K562 (cell line): Measurements from ENCODE around the gene ST6GAL1.

ENCODE experiments used
- CHD2 ChIP-seq: IDR thresholded peaks from 2 replicates; pipeline ENCODE4 v1.6.1; 2011; ENCODE audit warnings: low read depth, low read length
- FOXJ3 ChIP-seq: sonication (generic); formaldehyde crosslinking; IDR thresholded peaks from 2 replicates; pipeline ENCODE4 v1.4.0; 2020; ENCODE audit warnings: mild to moderate bottlenecking, missing genetic modification reagents
- NONO ChIP-seq, 2 experiments: fragments of 200-400 bp in 1 of 2; fragments of 450-650 bp in 1 of 2; formaldehyde crosslinking in 1 of 2; IDR thresholded peaks; 2 replicates each; pipeline ENCODE4 v1.6.1; 2017; ENCODE audit warnings: low read depth in 2 of 2, mild to moderate bottlenecking in 2 of 2, moderate library complexity in 2 of 2, low read length in 1 of 2
- SAFB2 ChIP-seq: fragments of 200-400 bp; formaldehyde crosslinking; IDR thresholded peaks from 2 replicates; pipeline ENCODE4 v1.6.1; 2018; ENCODE audit warnings: borderline replicate concordance, low read length, low read depth, moderate library complexity; ENCODE audit not compliant: severe bottlenecking
- SRF ChIP-seq, 2 experiments: fragments of 250-450, 450-650 bp in 1 of 2; sonication (Bioruptor Pico) in 1 of 2; sonication (generic) in 1 of 2; formaldehyde crosslinking; IDR thresholded peaks; 2 replicates each; pipeline versions ENCODE4 v1.5.0 to v1.5.1; 2020 to 2022; ENCODE audit warnings: mild to moderate bottlenecking in 1 of 2, missing genetic modification reagents in 1 of 2
- TF ChIP-seq, protein P1 (sequence below), 2 experiments: fragments of 450-650 bp; formaldehyde crosslinking in 1 of 2; IDR thresholded peaks; 2 replicates each; pipeline versions ENCODE4 v1.4.0 to v1.6.1; 2014 to 2020; ENCODE audit warnings: mild to moderate bottlenecking in 2 of 2, borderline replicate concordance in 1 of 2, low read depth in 1 of 2
- TF ChIP-seq, protein P2 (sequence below), 3 experiments: IDR thresholded peaks in 2 of 3; conservative IDR thresholded peaks in 1 of 3; 2 replicates each; pipeline ENCODE4 v1.5.1; 2011 to 2012; ENCODE audit warnings: low read length in 3 of 3, mild to moderate bottlenecking in 3 of 3, control low read depth in 2 of 3, improper control_type of control experiment in 1 of 3, inconsistent platforms in 1 of 3, low read depth in 1 of 3, mixed read lengths in 1 of 3, moderate library complexity in 1 of 3; ENCODE audit not compliant: insufficient read depth in 2 of 3

DNA sequence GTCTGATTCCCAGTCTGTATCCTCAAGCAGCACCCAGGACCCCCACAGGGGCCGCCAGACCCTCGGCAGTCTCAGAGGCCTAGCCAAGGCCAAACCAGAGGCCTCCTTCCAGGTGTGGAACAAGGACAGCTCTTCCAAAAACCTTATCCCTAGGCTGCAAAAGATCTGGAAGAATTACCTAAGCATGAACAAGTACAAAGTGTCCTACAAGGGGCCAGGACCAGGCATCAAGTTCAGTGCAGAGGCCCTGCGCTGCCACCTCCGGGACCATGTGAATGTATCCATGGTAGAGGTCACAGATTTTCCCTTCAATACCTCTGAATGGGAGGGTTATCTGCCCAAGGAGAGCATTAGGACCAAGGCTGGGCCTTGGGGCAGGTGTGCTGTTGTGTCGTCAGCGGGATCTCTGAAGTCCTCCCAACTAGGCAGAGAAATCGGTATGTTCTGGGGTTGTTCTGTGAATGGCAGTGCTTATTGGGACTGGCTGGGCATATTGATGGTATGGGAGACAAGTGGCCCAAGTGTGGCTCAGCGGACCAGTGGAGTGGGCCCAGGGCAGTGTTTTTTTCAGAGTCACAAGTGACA lies 112.6 kb downstream of the ST6GAL1 start:
- no peak for TF ChIP-seq NONO (IDR thresholded peaks at IDR 0.05; ENCODE audit: low read depth in 2 of 2, low read length in 1 of 2)
- TF ChIP-seq, protein P1, sequence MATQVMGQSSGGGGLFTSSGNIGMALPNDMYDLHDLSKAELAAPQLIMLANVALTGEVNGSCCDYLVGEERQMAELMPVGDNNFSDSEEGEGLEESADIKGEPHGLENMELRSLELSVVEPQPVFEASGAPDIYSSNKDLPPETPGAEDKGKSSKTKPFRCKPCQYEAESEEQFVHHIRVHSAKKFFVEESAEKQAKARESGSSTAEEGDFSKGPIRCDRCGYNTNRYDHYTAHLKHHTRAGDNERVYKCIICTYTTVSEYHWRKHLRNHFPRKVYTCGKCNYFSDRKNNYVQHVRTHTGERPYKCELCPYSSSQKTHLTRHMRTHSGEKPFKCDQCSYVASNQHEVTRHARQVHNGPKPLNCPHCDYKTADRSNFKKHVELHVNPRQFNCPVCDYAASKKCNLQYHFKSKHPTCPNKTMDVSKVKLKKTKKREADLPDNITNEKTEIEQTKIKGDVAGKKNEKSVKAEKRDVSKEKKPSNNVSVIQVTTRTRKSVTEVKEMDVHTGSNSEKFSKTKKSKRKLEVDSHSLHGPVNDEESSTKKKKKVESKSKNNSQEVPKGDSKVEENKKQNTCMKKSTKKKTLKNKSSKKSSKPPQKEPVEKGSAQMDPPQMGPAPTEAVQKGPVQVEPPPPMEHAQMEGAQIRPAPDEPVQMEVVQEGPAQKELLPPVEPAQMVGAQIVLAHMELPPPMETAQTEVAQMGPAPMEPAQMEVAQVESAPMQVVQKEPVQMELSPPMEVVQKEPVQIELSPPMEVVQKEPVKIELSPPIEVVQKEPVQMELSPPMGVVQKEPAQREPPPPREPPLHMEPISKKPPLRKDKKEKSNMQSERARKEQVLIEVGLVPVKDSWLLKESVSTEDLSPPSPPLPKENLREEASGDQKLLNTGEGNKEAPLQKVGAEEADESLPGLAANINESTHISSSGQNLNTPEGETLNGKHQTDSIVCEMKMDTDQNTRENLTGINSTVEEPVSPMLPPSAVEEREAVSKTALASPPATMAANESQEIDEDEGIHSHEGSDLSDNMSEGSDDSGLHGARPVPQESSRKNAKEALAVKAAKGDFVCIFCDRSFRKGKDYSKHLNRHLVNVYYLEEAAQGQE (IDR thresholded peaks at IDR 0.05; ENCODE audit: borderline replicate concordance): no peak
- TF ChIP-seq, protein P1 (CRISPR knock-in tag; IDR thresholded peaks at IDR 0.05; ENCODE audit: low read depth): no peak
- TF ChIP-seq CHD2: no peak
- TF ChIP-seq SRF (CRISPR knock-in tag; IDR thresholded peaks at IDR 0.05): no peak
- no peak for TF ChIP-seq SAFB2
- TF ChIP-seq, protein P2, sequence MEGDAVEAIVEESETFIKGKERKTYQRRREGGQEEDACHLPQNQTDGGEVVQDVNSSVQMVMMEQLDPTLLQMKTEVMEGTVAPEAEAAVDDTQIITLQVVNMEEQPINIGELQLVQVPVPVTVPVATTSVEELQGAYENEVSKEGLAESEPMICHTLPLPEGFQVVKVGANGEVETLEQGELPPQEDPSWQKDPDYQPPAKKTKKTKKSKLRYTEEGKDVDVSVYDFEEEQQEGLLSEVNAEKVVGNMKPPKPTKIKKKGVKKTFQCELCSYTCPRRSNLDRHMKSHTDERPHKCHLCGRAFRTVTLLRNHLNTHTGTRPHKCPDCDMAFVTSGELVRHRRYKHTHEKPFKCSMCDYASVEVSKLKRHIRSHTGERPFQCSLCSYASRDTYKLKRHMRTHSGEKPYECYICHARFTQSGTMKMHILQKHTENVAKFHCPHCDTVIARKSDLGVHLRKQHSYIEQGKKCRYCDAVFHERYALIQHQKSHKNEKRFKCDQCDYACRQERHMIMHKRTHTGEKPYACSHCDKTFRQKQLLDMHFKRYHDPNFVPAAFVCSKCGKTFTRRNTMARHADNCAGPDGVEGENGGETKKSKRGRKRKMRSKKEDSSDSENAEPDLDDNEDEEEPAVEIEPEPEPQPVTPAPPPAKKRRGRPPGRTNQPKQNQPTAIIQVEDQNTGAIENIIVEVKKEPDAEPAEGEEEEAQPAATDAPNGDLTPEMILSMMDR (IDR thresholded peaks at IDR 0.05 in 2 of 3, conservative IDR thresholded peaks at IDR 0.05 in 1 of 3; ENCODE audit: insufficient read depth in 2 of 3, low read depth in 1 of 3, low read length in 3 of 3): no peak
- no peak for TF ChIP-seq FOXJ3 (CRISPR knock-in tag)
